ENCODE measurements around the gene DHX8.

Gene DHX8

GRCh38 chr17:43574896-43575525 is 91.2 kb downstream of the DHX8 start:
- no peak for DNase-seq (ENCODE audit: low spot score)
